ENCODE measurements around the gene UGDH.
"Not testable (repeated sequence)": the region's sequence is repeated elsewhere in the genome, so short reads cannot be mapped to it uniquely, and the experiment has no call there.

Gene UGDH

GRCh38 chr4:39527296-39528060 is at the start of gene UGDH:
TSS of gene UGDH (minus strand) at chr4:39527439. CDS start at chr4:39521512, 5,927 bp downstream.
- DNase-seq (ENCODE audit: low read depth, low spot score) = peak; percentile 99

- no peak for DNase-seq (ENCODE audit: low read depth, low spot score)
Observed at GRCh38 chr4:39574946-39575345, 47.7 kb upstream of the UGDH start.

GRCh38 chr4:39571504-39571903 is 44.3 kb upstream of the UGDH start:
- no peak for DNase-seq (ENCODE audit: low read depth, low spot score)

- DNase-seq (ENCODE audit: low read depth, low spot score) = no peak
Observed at GRCh38 chr4:39571054-39571453, 43.8 kb upstream of the UGDH start.

GRCh38 chr4:39569209-39569608 is 42.0 kb upstream of the UGDH start:
- DNase-seq (ENCODE audit: low read depth, low spot score) = no peak

GRCh38 chr4:39568805-39569204 is 41.6 kb upstream of the UGDH start:
- no peak for DNase-seq (ENCODE audit: low read depth, low spot score)

GRCh38 chr4:39565878-39566600 is 38.8 kb upstream of the UGDH start:
- peak; percentile 35 for DNase-seq (ENCODE audit: low read depth, low spot score)

GRCh38 chr4:39563346-39563847 is 36.2 kb upstream of the UGDH start:
- DNase-seq (ENCODE audit: low read depth, low spot score) = no peak

- DNase-seq (ENCODE audit: low read depth, low spot score) = no peak
Observed at GRCh38 chr4:39562792-39563191, 35.6 kb upstream of the UGDH start.

GRCh38 chr4:39559626-39560025 is 32.4 kb upstream of the UGDH start:
- no peak for DNase-seq (ENCODE audit: low read depth, low spot score)

GRCh38 chr4:39555472-39555871 is 28.2 kb upstream of the UGDH start:
- DNase-seq (ENCODE audit: low read depth, low spot score) = no peak

GRCh38 chr4:39548425-39549067 is 21.3 kb upstream of the UGDH start:
- DNase-seq (ENCODE audit: low read depth, low spot score) = no peak

GRCh38 chr4:39544580-39545315 is 17.5 kb upstream of the UGDH start:
- no peak for DNase-seq (ENCODE audit: low read depth, low spot score)

GRCh38 chr4:39544080-39544479 is 16.8 kb upstream of the UGDH start:
- not testable (repeated sequence) for DNase-seq (ENCODE audit: low read depth, low spot score)

- no peak for DNase-seq (ENCODE audit: low read depth, low spot score)
Observed at GRCh38 chr4:39543034-39543433, 15.8 kb upstream of the UGDH start.

- no peak for DNase-seq (ENCODE audit: low read depth, low spot score)
Observed at GRCh38 chr4:39542611-39543012, 15.4 kb upstream of the UGDH start.

- no peak for DNase-seq (ENCODE audit: low read depth, low spot score)
Observed at GRCh38 chr4:39541987-39542610, 14.9 kb upstream of the UGDH start.

- no peak for DNase-seq (ENCODE audit: low read depth, low spot score)
Observed at GRCh38 chr4:39539089-39539611, 11.9 kb upstream of the UGDH start.

- no peak for DNase-seq (ENCODE audit: low read depth, low spot score)
Observed at GRCh38 chr4:39533541-39533940, 6.3 kb upstream of the UGDH start.

- DNase-seq (ENCODE audit: low read depth, low spot score) = not testable (repeated sequence)
Observed at GRCh38 chr4:39532237-39532636, 5.0 kb upstream of the UGDH start.

- DNase-seq (ENCODE audit: low read depth, low spot score) = no peak
Observed at GRCh38 chr4:39530682-39531081, 3.4 kb upstream of the UGDH start.

All from ELF-1 (cell line).